ENCODE data around the gene ING4. TPM values are rescaled to one million over a fixed set of nuclear protein-coding genes. Genes with fewer than 3 reads are reported as not detected.

Gene ING4
- total and polyA plus RNA-seq, 2 of the 4 experiments (the other 2 are of a cell fraction) = 22.0 to 47.5 TPM

DNA sequence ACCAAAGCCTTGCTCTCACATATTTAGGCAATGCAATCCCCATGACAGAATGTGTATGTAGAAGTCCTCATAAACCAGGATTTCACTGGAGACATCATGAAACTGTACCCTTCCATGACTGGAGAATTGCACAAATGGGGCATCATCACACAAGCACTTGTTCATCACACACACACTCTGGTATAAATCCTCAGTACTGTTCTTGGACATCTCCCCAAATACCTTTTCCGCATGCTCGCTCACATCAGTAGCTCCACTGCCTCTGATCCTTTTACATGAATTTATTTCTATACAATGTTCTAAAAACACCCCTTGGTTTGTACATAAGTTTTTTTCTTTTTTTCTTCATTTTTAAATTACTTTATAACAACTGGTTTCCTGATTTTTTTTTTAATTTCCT, 3.3 kb upstream of the ING4 start:
- in situ Hi-C loops (cut with MboI; ENCODE audit: low sequenced_read_pairs) = no loop called here
- H4K5ac ChIP-seq (ENCODE audit: low read depth, low read length) = no peak overlapping the region
- no peak overlapping the region for H3K23ac ChIP-seq (ENCODE audit: low read depth, low read length)
- H3K9ac ChIP-seq (ENCODE audit: low read depth, low read length) = no peak overlapping the region
- H2BK15ac ChIP-seq (ENCODE audit: low read depth, low read length) = no peak overlapping the region
- peaks cover 14 to 22% of the 10 kb centered on the region in 2 experiments for H3K79me1 ChIP-seq (ENCODE audit: low read depth in 1 of 2, low read length in 2 of 2)
- no peak overlapping the region for H3K4me2 ChIP-seq (ENCODE audit: low read depth, low read length)
- H2BK20ac ChIP-seq (ENCODE audit: low read depth, low read length) = no peak overlapping the region
- H3K4me3 ChIP-seq (ENCODE audit: insufficient read depth, low read depth, low read length) = no peak overlapping the region
- CTCF ChIA-PET = no interaction called here
- H4K8ac ChIP-seq (ENCODE audit: low read depth in 2 of 2, low read length in 2 of 2) = no peak overlapping the region
- H3K27ac ChIP-seq (ENCODE audit: insufficient read depth, low read length) = no peak overlapping the region
- H3K18ac ChIP-seq (ENCODE audit: low read depth, low read length) = no peak overlapping the region
- no peaks in the 10 kb centered on the region for H3K9me3 ChIP-seq (ENCODE audit: control insufficient read depth, insufficient read depth, low read length)
- dilution Hi-C loops (cut with HindIII; ENCODE audit: low sequenced_read_pairs, unreplicated experiment) = no loop called here
- 100% methylated on average over 2 of the region's 2 CpGs; no CpG with 5 or more reads in 1 of the 2 experiments for WGBS, 2 experiments (ENCODE audit: extremely low coverage in 2 of 2, insufficient read length in 1 of 2)
- no peak overlapping the region for H3K56ac ChIP-seq (ENCODE audit: extremely low read depth, insufficient read depth, low read length)
- no peak overlapping the region for H4K91ac ChIP-seq (ENCODE audit: insufficient read depth, low read depth, low read length)
- POLR2A ChIA-PET (ENCODE audit: unreplicated experiment) = no interaction called here
- H3K4ac ChIP-seq (ENCODE audit: low read depth, low read length) = no peak overlapping the region
- no peak overlapping the region for H3K14ac ChIP-seq (replicated peaks; ENCODE audit: low read depth, low read length)
- no peaks in the 10 kb centered on the region for H3K4me1 ChIP-seq (ENCODE audit: control insufficient read depth, insufficient read depth, low read length)
- H2BK120ac ChIP-seq (ENCODE audit: low read depth, low read length) = no peak overlapping the region
- no TSS peak for BruUV-seq (replicated peaks)
- ATAC-seq (ENCODE audit: low read depth) = no peak
- no peak overlapping the region for H2AFZ ChIP-seq (replicated peaks; ENCODE audit: low read length, poor library complexity)
- H2AK9ac ChIP-seq (replicated peaks; ENCODE audit: low read depth, low read length, poor library complexity) = no peak overlapping the region
- intact Hi-C loops (cut with micrococcal nuclease) = no loop called here
- H3K9me1 ChIP-seq (ENCODE audit: insufficient read depth, low read length) = no peaks in the 10 kb centered on the region
- no peak overlapping the region for H2AK5ac ChIP-seq (ENCODE audit: low read depth, low read length)
- TF ChIP-seq MXI1 (IDR thresholded peaks at IDR 0.05; ENCODE audit: borderline replicate concordance, low read depth, low read length) = no peak
- no peak for TF ChIP-seq MAFK (IDR thresholded peaks at IDR 0.05; ENCODE audit: low read depth, low read length)
- TF ChIP-seq BHLHE40 (IDR thresholded peaks at IDR 0.05; ENCODE audit: low read depth, low read length) = no peak
- TF ChIP-seq POLR2A (IDR thresholded peaks at IDR 0.05; ENCODE audit: low read depth, low read length) = no peak
- TF ChIP-seq, protein P1, sequence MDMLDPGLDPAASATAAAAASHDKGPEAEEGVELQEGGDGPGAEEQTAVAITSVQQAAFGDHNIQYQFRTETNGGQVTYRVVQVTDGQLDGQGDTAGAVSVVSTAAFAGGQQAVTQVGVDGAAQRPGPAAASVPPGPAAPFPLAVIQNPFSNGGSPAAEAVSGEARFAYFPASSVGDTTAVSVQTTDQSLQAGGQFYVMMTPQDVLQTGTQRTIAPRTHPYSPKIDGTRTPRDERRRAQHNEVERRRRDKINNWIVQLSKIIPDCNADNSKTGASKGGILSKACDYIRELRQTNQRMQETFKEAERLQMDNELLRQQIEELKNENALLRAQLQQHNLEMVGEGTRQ (IDR thresholded peaks at IDR 0.05; ENCODE audit: low read depth, low read length) = no peak
- no peak for TF ChIP-seq CEBPB (IDR thresholded peaks at IDR 0.05; ENCODE audit: low read depth, low read length)
- TF ChIP-seq CHD1 (IDR thresholded peaks at IDR 0.05; ENCODE audit: low read depth, low read length) = no peak
- no peak for TF ChIP-seq RFX5 (IDR thresholded peaks at IDR 0.05; ENCODE audit: low read depth, low read length)
- TF ChIP-seq, protein P2, sequence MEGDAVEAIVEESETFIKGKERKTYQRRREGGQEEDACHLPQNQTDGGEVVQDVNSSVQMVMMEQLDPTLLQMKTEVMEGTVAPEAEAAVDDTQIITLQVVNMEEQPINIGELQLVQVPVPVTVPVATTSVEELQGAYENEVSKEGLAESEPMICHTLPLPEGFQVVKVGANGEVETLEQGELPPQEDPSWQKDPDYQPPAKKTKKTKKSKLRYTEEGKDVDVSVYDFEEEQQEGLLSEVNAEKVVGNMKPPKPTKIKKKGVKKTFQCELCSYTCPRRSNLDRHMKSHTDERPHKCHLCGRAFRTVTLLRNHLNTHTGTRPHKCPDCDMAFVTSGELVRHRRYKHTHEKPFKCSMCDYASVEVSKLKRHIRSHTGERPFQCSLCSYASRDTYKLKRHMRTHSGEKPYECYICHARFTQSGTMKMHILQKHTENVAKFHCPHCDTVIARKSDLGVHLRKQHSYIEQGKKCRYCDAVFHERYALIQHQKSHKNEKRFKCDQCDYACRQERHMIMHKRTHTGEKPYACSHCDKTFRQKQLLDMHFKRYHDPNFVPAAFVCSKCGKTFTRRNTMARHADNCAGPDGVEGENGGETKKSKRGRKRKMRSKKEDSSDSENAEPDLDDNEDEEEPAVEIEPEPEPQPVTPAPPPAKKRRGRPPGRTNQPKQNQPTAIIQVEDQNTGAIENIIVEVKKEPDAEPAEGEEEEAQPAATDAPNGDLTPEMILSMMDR (conservative IDR thresholded peaks at IDR 0.05; ENCODE audit: low read depth, low read length) = no peak
- no peak for TF ChIP-seq RAD21 (IDR thresholded peaks at IDR 0.05; ENCODE audit: low read length)
- TF ChIP-seq FOS (IDR thresholded peaks at IDR 0.05; ENCODE audit: low read depth, low read length) = no peak
- no peak for TF ChIP-seq NFE2L2 (IDR thresholded peaks at IDR 0.05; ENCODE audit: low read depth, low read length)
- TF ChIP-seq MAZ (IDR thresholded peaks at IDR 0.05; ENCODE audit: borderline replicate concordance, low read depth, low read length) = no peak
- no peak for TF ChIP-seq RCOR1 (IDR thresholded peaks at IDR 0.05; ENCODE audit: insufficient replicate concordance, low read length)
- TF ChIP-seq, protein P3, sequence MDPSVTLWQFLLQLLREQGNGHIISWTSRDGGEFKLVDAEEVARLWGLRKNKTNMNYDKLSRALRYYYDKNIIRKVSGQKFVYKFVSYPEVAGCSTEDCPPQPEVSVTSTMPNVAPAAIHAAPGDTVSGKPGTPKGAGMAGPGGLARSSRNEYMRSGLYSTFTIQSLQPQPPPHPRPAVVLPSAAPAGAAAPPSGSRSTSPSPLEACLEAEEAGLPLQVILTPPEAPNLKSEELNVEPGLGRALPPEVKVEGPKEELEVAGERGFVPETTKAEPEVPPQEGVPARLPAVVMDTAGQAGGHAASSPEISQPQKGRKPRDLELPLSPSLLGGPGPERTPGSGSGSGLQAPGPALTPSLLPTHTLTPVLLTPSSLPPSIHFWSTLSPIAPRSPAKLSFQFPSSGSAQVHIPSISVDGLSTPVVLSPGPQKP (IDR thresholded peaks at IDR 0.05; ENCODE audit: borderline replicate concordance, low read depth, low read length) = no peak
- TF ChIP-seq SMC3 (IDR thresholded peaks at IDR 0.05; ENCODE audit: low read depth, low read length) = no peak
- H4K20me1 ChIP-seq (ENCODE audit: insufficient read depth, low read length) = no peaks in the 10 kb centered on the region
- H2BK5ac ChIP-seq (ENCODE audit: low read depth, low read length, poor library complexity, severe bottlenecking) = no peak overlapping the region
- peaks cover 36% of the 10 kb centered on the region for H3K36me3 ChIP-seq (ENCODE audit: control insufficient read depth, insufficient read depth, low read length)
- no peak for DNase-seq
- H3K27me3 ChIP-seq (ENCODE audit: control insufficient read depth, insufficient read depth, low read length) = no peaks in the 10 kb centered on the region
